C4-2B (cell line): Measurements from ENCODE around the gene LRRC10B.

ENCODE experiments used
- ZFX ChIP-seq: fragments of 450-650 bp; IDR thresholded peaks from 2 replicates; pipeline ENCODE4 v1.6.1; 2017
- TF ChIP-seq, protein P1 (sequence below): fragments of 450-650 bp; conservative IDR thresholded peaks from 2 replicates; pipeline ENCODE4 v1.5.1; 2017; ENCODE audit warnings: mild to moderate bottlenecking

DNA sequence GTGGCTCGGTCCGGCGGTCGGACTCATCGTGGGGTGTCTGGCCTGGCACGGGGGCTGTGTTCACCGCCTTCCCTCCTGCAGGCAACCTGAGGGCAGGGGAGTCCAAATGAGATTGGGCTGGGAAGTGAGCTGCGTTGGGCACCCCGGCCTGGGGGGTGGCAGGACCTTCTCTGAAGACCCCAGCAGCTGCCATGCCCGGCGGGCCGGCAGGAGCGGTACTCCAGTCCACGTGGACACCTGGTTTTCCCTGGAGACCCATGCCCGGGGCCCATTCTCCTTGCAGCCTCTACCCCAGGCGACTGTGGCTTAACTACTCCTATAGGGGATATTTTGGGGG is 24.5 kb downstream of the LRRC10B start:
- TF ChIP-seq, protein P1, sequence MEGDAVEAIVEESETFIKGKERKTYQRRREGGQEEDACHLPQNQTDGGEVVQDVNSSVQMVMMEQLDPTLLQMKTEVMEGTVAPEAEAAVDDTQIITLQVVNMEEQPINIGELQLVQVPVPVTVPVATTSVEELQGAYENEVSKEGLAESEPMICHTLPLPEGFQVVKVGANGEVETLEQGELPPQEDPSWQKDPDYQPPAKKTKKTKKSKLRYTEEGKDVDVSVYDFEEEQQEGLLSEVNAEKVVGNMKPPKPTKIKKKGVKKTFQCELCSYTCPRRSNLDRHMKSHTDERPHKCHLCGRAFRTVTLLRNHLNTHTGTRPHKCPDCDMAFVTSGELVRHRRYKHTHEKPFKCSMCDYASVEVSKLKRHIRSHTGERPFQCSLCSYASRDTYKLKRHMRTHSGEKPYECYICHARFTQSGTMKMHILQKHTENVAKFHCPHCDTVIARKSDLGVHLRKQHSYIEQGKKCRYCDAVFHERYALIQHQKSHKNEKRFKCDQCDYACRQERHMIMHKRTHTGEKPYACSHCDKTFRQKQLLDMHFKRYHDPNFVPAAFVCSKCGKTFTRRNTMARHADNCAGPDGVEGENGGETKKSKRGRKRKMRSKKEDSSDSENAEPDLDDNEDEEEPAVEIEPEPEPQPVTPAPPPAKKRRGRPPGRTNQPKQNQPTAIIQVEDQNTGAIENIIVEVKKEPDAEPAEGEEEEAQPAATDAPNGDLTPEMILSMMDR: no peak
- TF ChIP-seq ZFX: no peak
